Panc1 (cell line): Measurements from ENCODE around the gene TBX3. TPM values are rescaled to one million over a fixed set of nuclear protein-coding genes. Genes with fewer than 3 reads are reported as not detected.

Experiments used
- ATAC-seq: fragments of 200-7000 bp; cut with Tn5 transposase; 2 replicates; pipeline ENCODE4 v1.9.1; 2020; ENCODE audit warnings: mild to moderate bottlenecking, moderate library complexity
- BruUV-seq: library from RNA; stranded (reverse); fragments of 400-500 nt; replicated peaks from 2 replicates; lab custom pipeline; 2021; lab: Mats Ljungman, UMichigan
- CTCF ChIA-PET: fragments of 300-600 bp; sonication (Branson Sonifier 250); formaldehyde crosslinking; loops from one replicate; lab custom pipeline; 2022; ENCODE audit warnings: antibody characterized with exemption; lab: Charles Lee
- POLR2A ChIA-PET: fragments of 300-600 bp; sonication (Branson Sonifier 250); formaldehyde crosslinking; loops from one replicate; lab custom pipeline; 2022; ENCODE audit warnings: antibody characterized with exemption; lab: Charles Lee
- DNase-seq: peaks from one replicate; pipeline ENCODE4 v3.0.0-alpha.2; 2010; ENCODE audit warnings: low read depth, low spot score
- H3K27ac ChIP-seq: 2 replicates; pipeline ENCODE4 v1.5.1; 2011; ENCODE audit warnings: mild to moderate bottlenecking, low read length, inconsistent platforms
- H3K27me3 ChIP-seq: fragments of 200-500 bp; sonication (Bioruptor generic); 2 replicates; pipeline ENCODE4 v1.6.0; 2014; ENCODE audit warnings: low read length, inconsistent platforms; ENCODE audit not compliant: control insufficient read depth, insufficient read depth
- H3K36me3 ChIP-seq: fragments of 200-500 bp; sonication (Bioruptor generic); 2 replicates; pipeline ENCODE4 v1.5.1; 2014; ENCODE audit warnings: inconsistent platforms, mild to moderate bottlenecking, low read length, moderate library complexity; ENCODE audit not compliant: control insufficient read depth, insufficient read depth
- H3K4me1 ChIP-seq: 2 replicates; pipeline ENCODE4 v1.5.1; 2011; ENCODE audit warnings: inconsistent platforms, mild to moderate bottlenecking, low read length, moderate library complexity; ENCODE audit not compliant: control insufficient read depth, insufficient read depth
- H3K4me3 ChIP-seq, 2 experiments: 2 replicates each; pipeline ENCODE4 v1.5.1; 2011 to 2012; ENCODE audit warnings: low read depth in 2 of 2, low read length in 2 of 2, mild to moderate bottlenecking in 2 of 2, inconsistent platforms in 1 of 2, moderate library complexity in 1 of 2
- H3K9me3 ChIP-seq: fragments of 200-500 bp; sonication (Bioruptor generic); 2 replicates; pipeline ENCODE4 v1.5.1; 2014; ENCODE audit warnings: low read depth, mild to moderate bottlenecking, inconsistent platforms, low read length, moderate library complexity; ENCODE audit not compliant: control insufficient read depth, insufficient read depth
- POLR2AphosphoS5 ChIP-seq: IDR thresholded peaks from 2 replicates; pipeline ENCODE4 v1.6.1; 2012; ENCODE audit warnings: mild to moderate bottlenecking, low read depth, low read length, moderate library complexity
- SIN3A ChIP-seq: IDR thresholded peaks from 2 replicates; pipeline ENCODE4 v1.6.1; 2012; ENCODE audit warnings: low read depth, mild to moderate bottlenecking, low read length, moderate library complexity, borderline replicate concordance; ENCODE audit not compliant: insufficient read depth
- TCF7L2 ChIP-seq: IDR thresholded peaks from 2 replicates; pipeline ENCODE4 v1.6.1; 2011; ENCODE audit warnings: mild to moderate bottlenecking, low read depth, low read length, inconsistent platforms
- in situ Hi-C: cut with HindIII; loops from 2 replicates; pipeline ENCODE4 v1.10.0; 2016; ENCODE audit warnings: low sequenced_read_pairs, low pct_unique_long_range_greater_than_20kb
- intact Hi-C: fragments of 100-400 bp; cut with micrococcal nuclease; formaldehyde crosslinking; loops from one replicate; pipeline ENCODE4 v1.10.0; 2022; ENCODE audit not compliant: unreplicated experiment
- total RNA-seq: library from RNA; stranded (reverse); gene quantifications from one replicate; pipeline ENCODE4 v1.2.1, GENCODE V29; 2021; ENCODE audit not compliant: unreplicated experiment
- TF ChIP-seq, protein P1 (sequence below), 2 experiments: IDR thresholded peaks; 2 replicates each; pipeline ENCODE4 v1.6.1; 2011 to 2012; ENCODE audit warnings: low read depth in 2 of 2, control low read depth in 1 of 2, low read length in 1 of 2, mild to moderate bottlenecking in 1 of 2, moderate library complexity in 1 of 2; ENCODE audit not compliant: insufficient read depth in 1 of 2
- TF ChIP-seq, protein P2 (sequence below): fragments of 450-650 bp; IDR thresholded peaks from 2 replicates; pipeline ENCODE4 v1.5.1; 2017; ENCODE audit warnings: mild to moderate bottlenecking

TBX3 gene
- total RNA-seq, 1 experiment from 2014 or later = 5.1 TPM

DNA sequence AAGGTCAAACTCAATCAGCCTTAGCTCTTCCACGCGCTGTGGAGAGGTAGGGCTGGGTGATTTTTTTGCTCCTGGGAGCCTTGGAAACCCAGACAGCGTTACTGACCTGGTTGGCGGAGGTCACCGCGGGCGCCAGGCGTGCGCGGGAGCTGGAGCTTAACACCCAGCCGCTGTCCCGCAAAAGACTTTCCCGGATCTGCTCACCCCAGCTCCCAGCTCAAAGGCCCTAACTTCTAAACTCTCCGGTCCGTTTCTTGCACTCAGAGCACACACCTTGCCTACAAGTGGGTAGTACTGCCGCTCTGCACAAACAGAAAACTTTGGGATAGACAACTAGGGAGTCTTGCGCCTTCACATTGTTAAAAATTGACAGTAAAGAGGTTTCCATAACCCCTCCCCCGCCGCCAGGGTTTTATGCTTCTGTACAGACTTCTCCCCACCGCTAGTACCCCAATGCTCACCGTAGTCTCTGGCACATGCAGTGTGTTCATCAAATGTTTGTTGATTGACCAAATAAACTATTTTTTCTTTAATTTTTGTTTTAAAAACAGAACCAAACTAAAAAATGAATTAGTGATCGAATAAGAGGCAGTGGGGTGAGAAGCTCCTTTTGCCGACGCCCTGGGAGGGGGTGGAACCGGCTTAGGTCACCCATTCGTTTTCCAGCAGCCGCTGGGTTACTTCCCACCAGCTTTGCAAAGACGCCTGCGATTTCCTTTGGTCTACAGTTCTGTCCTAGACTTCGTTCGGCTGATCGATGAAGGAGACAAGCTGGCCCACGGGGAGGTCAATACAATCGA is 12.7 kb upstream of the TBX3 start:
- Histone ChIP-seq H3K27me3 (peaks cover 28% of the 10 kb centered on the region), H3K4me3 (no peak overlapping the region), H3K36me3 (no peaks in the 10 kb centered on the region), H3K9me3 (no peaks in the 10 kb centered on the region), H3K4me1 (no peaks in the 10 kb centered on the region), H3K27ac (no peak overlapping the region)
- no peak for DNase-seq
- no peak for ATAC-seq
- ChIA-PET CTCF (no interaction called here), POLR2A (interaction anchor here (0.6 kb wide), 1 partner anchor 383 kb away, joined by 4 read pairs; no protein-coding TSS in a partner anchor)
- TF ChIP-seq, protein P1, sequence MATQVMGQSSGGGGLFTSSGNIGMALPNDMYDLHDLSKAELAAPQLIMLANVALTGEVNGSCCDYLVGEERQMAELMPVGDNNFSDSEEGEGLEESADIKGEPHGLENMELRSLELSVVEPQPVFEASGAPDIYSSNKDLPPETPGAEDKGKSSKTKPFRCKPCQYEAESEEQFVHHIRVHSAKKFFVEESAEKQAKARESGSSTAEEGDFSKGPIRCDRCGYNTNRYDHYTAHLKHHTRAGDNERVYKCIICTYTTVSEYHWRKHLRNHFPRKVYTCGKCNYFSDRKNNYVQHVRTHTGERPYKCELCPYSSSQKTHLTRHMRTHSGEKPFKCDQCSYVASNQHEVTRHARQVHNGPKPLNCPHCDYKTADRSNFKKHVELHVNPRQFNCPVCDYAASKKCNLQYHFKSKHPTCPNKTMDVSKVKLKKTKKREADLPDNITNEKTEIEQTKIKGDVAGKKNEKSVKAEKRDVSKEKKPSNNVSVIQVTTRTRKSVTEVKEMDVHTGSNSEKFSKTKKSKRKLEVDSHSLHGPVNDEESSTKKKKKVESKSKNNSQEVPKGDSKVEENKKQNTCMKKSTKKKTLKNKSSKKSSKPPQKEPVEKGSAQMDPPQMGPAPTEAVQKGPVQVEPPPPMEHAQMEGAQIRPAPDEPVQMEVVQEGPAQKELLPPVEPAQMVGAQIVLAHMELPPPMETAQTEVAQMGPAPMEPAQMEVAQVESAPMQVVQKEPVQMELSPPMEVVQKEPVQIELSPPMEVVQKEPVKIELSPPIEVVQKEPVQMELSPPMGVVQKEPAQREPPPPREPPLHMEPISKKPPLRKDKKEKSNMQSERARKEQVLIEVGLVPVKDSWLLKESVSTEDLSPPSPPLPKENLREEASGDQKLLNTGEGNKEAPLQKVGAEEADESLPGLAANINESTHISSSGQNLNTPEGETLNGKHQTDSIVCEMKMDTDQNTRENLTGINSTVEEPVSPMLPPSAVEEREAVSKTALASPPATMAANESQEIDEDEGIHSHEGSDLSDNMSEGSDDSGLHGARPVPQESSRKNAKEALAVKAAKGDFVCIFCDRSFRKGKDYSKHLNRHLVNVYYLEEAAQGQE (IDR thresholded peaks at IDR 0.05; ENCODE audit: insufficient read depth in 1 of 2, low read depth in 2 of 2, low read length in 1 of 2) = no peak
- no peak for TF ChIP-seq SIN3A
- no peak for TF ChIP-seq TCF7L2
- TF ChIP-seq POLR2AphosphoS5 = no peak
- TF ChIP-seq, protein P2, sequence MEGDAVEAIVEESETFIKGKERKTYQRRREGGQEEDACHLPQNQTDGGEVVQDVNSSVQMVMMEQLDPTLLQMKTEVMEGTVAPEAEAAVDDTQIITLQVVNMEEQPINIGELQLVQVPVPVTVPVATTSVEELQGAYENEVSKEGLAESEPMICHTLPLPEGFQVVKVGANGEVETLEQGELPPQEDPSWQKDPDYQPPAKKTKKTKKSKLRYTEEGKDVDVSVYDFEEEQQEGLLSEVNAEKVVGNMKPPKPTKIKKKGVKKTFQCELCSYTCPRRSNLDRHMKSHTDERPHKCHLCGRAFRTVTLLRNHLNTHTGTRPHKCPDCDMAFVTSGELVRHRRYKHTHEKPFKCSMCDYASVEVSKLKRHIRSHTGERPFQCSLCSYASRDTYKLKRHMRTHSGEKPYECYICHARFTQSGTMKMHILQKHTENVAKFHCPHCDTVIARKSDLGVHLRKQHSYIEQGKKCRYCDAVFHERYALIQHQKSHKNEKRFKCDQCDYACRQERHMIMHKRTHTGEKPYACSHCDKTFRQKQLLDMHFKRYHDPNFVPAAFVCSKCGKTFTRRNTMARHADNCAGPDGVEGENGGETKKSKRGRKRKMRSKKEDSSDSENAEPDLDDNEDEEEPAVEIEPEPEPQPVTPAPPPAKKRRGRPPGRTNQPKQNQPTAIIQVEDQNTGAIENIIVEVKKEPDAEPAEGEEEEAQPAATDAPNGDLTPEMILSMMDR = no peak
- in situ Hi-C loops = no loop called here
- intact Hi-C loops = no loop called here
- no TSS peak for BruUV-seq

DNA sequence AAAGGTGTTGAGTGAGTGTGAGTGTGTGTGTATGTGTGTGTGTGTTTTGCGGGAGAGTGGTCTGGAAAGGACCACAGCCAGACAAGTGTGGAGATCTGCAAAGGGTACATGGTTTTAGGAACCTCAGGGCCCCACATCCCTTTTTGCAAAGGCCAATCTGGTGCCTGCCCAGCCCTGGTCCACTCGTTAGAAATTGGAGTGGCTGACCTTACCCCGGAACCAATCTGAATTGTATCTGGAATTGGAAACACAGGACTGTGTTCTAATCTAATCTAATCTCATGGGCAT is 11.3 kb upstream of the TBX3 start:
- ChIA-PET CTCF (no interaction called here), POLR2A (no interaction called here)
- in situ Hi-C loops = no loop called here
- Histone ChIP-seq H3K4me1 (no peaks in the 10 kb centered on the region), H3K27ac (no peak overlapping the region), H3K27me3 (peaks cover 25% of the 10 kb centered on the region; the same call in 1 of the 2 replicates), H3K4me3 (no peak overlapping the region), H3K9me3 (no peaks in the 10 kb centered on the region), H3K36me3 (no peaks in the 10 kb centered on the region)
- intact Hi-C loops = no loop called here
- ATAC-seq (no peak), DNase-seq (no peak)
- no peak for TF ChIP-seq TCF7L2
- TF ChIP-seq, protein P1 (IDR thresholded peaks at IDR 0.05; ENCODE audit: insufficient read depth in 1 of 2, low read depth in 2 of 2, low read length in 1 of 2) = no peak
- no peak for TF ChIP-seq POLR2AphosphoS5
- TF ChIP-seq, protein P2 = no peak
- no peak for TF ChIP-seq SIN3A
- BruUV-seq = no TSS peak
